PFSK-1 (cell line): Measurements from ENCODE around the gene ZNF326.

Experiments used
- POLR2AphosphoS5 ChIP-seq: IDR thresholded peaks from 2 replicates; pipeline ENCODE4 v1.6.1; 2012; ENCODE audit warnings: low read depth, mild to moderate bottlenecking, control low read depth, low read length, moderate library complexity
- SIN3A ChIP-seq: IDR thresholded peaks from 2 replicates; pipeline ENCODE4 v1.6.1; 2012; ENCODE audit warnings: mild to moderate bottlenecking, low read length, moderate library complexity, borderline replicate concordance; ENCODE audit not compliant: insufficient read depth
- TAF1 ChIP-seq: IDR thresholded peaks from 2 replicates; pipeline ENCODE4 v1.6.1; 2012; ENCODE audit warnings: low read length, control low read depth, borderline replicate concordance; ENCODE audit not compliant: insufficient read depth
- TF ChIP-seq, protein P1 (sequence below), 2 experiments: IDR thresholded peaks; 2 replicates each; pipeline versions ENCODE4 v1.6.1 to v1.8.0; 2011 to 2012; ENCODE audit warnings: low read depth in 2 of 2, low read length in 2 of 2, control low read depth in 1 of 2, inconsistent platforms in 1 of 2, mild to moderate bottlenecking in 1 of 2, moderate library complexity in 1 of 2; ENCODE audit not compliant: insufficient read depth in 1 of 2

DNA sequence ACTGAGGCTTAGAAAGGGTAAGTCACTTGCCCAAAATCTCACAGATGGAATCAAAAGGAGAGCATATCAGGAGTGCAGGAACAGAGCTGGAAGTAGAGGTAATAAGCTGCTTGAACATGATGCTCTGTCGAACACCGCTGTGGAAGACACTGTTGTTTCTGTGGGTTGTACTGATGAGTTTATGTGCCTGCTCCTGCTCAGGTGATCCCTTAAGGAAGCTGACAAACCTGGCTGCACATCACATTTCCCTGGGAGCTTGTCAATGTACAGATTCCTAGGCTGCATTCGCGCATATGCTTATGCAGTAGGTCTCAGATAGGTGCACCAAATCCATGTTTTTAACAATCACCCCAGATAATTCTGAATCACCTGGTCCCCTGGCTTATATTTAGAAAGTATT is 79.7 kb downstream of the ZNF326 start:
- no peak for TF ChIP-seq POLR2AphosphoS5
- no peak for TF ChIP-seq TAF1
- TF ChIP-seq, protein P1, sequence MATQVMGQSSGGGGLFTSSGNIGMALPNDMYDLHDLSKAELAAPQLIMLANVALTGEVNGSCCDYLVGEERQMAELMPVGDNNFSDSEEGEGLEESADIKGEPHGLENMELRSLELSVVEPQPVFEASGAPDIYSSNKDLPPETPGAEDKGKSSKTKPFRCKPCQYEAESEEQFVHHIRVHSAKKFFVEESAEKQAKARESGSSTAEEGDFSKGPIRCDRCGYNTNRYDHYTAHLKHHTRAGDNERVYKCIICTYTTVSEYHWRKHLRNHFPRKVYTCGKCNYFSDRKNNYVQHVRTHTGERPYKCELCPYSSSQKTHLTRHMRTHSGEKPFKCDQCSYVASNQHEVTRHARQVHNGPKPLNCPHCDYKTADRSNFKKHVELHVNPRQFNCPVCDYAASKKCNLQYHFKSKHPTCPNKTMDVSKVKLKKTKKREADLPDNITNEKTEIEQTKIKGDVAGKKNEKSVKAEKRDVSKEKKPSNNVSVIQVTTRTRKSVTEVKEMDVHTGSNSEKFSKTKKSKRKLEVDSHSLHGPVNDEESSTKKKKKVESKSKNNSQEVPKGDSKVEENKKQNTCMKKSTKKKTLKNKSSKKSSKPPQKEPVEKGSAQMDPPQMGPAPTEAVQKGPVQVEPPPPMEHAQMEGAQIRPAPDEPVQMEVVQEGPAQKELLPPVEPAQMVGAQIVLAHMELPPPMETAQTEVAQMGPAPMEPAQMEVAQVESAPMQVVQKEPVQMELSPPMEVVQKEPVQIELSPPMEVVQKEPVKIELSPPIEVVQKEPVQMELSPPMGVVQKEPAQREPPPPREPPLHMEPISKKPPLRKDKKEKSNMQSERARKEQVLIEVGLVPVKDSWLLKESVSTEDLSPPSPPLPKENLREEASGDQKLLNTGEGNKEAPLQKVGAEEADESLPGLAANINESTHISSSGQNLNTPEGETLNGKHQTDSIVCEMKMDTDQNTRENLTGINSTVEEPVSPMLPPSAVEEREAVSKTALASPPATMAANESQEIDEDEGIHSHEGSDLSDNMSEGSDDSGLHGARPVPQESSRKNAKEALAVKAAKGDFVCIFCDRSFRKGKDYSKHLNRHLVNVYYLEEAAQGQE (IDR thresholded peaks at IDR 0.05; ENCODE audit: insufficient read depth in 1 of 2, low read depth in 2 of 2, low read length in 2 of 2), result no peak
- TF ChIP-seq SIN3A, result no peak
